Loucy (cell line): ENCODE results near the gene AP2B1.

Experiments used
- H2AFZ ChIP-seq: fragments of 200-600 bp; sonication (generic); 2 replicates; pipeline ENCODE4 v1.6.0; 2016; ENCODE audit warnings: antibody characterized with exemption, mild to moderate bottlenecking, low read length, moderate library complexity
- H3F3A ChIP-seq: fragments of 200-600 bp; 2 replicates; pipeline ENCODE4 v1.6.0; 2016; ENCODE audit warnings: antibody characterized with exemption, low read depth, mild to moderate bottlenecking
- H3K27me3 ChIP-seq: fragments of 200-600 bp; sonication (generic); 2 replicates; pipeline ENCODE4 v1.6.1; 2014; ENCODE audit warnings: low read length, mild to moderate bottlenecking; ENCODE audit not compliant: insufficient read depth, poor library complexity, severe bottlenecking
- H3K36me3 ChIP-seq: fragments of 200-600 bp; sonication (generic); 2 replicates; pipeline ENCODE4 v1.6.1; 2016; ENCODE audit warnings: low read length; ENCODE audit not compliant: insufficient read depth
- H3K4me1 ChIP-seq: fragments of 200-600 bp; sonication (generic); 2 replicates; pipeline ENCODE4 v1.5.1; 2014; ENCODE audit warnings: low read length, mild to moderate bottlenecking; ENCODE audit not compliant: insufficient read depth, poor library complexity, severe bottlenecking
- H3K4me2 ChIP-seq: fragments of 200-600 bp; sonication (generic); 2 replicates; pipeline ENCODE4 v1.6.0; 2014; ENCODE audit warnings: antibody characterized with exemption, low read length, low read depth, mild to moderate bottlenecking; ENCODE audit not compliant: poor library complexity, severe bottlenecking
- H3K4me3 ChIP-seq: fragments of 200-600 bp; sonication (generic); 2 replicates; pipeline ENCODE4 v1.5.1; 2014; ENCODE audit warnings: low read length, mild to moderate bottlenecking, mixed read lengths; ENCODE audit not compliant: poor library complexity, severe bottlenecking
- H3K79me2 ChIP-seq: fragments of 200-600 bp; sonication (generic); 2 replicates; pipeline ENCODE4 v1.6.1; 2014; ENCODE audit warnings: low read length; ENCODE audit not compliant: insufficient read depth
- H3K9ac ChIP-seq: fragments of 200-600 bp; sonication (generic); 2 replicates; pipeline ENCODE4 v1.6.0; 2014; ENCODE audit warnings: mild to moderate bottlenecking, low read depth, low read length, moderate library complexity; ENCODE audit not compliant: poor library complexity, severe bottlenecking
- H3K9me2 ChIP-seq: fragments of 200-600 bp; sonication (generic); replicated peaks from 2 replicates; pipeline ENCODE4 v1.6.1; 2016; ENCODE audit warnings: low read depth, low read length, mixed read lengths
- H3K9me3 ChIP-seq: fragments of 200-600 bp; sonication (generic); 2 replicates; pipeline ENCODE4 v1.6.1; 2014; ENCODE audit warnings: mild to moderate bottlenecking, antibody characterized with exemption, low read length, low read depth; ENCODE audit not compliant: insufficient read depth
- H4K20me1 ChIP-seq: fragments of 200-600 bp; sonication (generic); 2 replicates; pipeline ENCODE4 v1.6.0; 2014; ENCODE audit warnings: antibody characterized with exemption, low read length, mild to moderate bottlenecking; ENCODE audit not compliant: insufficient read depth, poor library complexity, severe bottlenecking
- EZH2phosphoT487 ChIP-seq: fragments of 200-600 bp; IDR thresholded peaks from 2 replicates; pipeline ENCODE4 v1.6.1; 2018; ENCODE audit warnings: antibody characterized with exemption, mild to moderate bottlenecking, moderate library complexity, borderline replicate concordance
- TF ChIP-seq, protein P1 (sequence below): fragments of 200-600 bp; sonication (generic); conservative IDR thresholded peaks from 2 replicates; pipeline ENCODE4 v1.5.1; 2014; ENCODE audit warnings: mild to moderate bottlenecking, antibody characterized with exemption, low read length

The AP2B1 gene

DNA sequence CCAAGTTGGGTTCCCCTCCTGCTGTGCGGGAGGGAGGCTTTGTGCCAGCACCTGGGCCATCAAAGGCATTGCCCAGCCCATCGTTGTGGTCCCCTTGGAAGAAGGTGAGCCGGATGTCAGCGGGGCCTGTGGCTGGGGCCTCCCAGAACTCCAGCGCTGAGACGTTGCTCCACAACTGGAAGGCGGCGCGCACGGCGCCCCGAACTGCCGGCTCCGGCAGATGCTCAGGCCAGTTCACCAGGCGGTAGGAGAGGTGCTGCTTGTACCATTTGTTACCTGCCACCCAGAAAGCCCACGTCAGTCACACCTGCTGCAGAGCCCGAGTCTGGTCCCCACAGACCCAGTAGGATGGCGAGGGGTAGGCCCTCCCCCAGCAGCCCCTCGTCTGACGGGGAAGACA is 186.0 kb downstream of the AP2B1 start:
- H3K9me2 ChIP-seq: no peaks in the 10 kb centered on the region
- peaks cover 12% of the 10 kb centered on the region for H3K4me1 ChIP-seq
- no peak overlapping the region for H2AFZ ChIP-seq
- no peaks in the 10 kb centered on the region for H3K36me3 ChIP-seq
- H3K4me3 ChIP-seq: no peak overlapping the region
- TF ChIP-seq EZH2phosphoT487: no peak
- TF ChIP-seq, protein P1, sequence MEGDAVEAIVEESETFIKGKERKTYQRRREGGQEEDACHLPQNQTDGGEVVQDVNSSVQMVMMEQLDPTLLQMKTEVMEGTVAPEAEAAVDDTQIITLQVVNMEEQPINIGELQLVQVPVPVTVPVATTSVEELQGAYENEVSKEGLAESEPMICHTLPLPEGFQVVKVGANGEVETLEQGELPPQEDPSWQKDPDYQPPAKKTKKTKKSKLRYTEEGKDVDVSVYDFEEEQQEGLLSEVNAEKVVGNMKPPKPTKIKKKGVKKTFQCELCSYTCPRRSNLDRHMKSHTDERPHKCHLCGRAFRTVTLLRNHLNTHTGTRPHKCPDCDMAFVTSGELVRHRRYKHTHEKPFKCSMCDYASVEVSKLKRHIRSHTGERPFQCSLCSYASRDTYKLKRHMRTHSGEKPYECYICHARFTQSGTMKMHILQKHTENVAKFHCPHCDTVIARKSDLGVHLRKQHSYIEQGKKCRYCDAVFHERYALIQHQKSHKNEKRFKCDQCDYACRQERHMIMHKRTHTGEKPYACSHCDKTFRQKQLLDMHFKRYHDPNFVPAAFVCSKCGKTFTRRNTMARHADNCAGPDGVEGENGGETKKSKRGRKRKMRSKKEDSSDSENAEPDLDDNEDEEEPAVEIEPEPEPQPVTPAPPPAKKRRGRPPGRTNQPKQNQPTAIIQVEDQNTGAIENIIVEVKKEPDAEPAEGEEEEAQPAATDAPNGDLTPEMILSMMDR: no peak
- no peaks in the 10 kb centered on the region for H4K20me1 ChIP-seq
- H3F3A ChIP-seq: no peaks in the 10 kb centered on the region
- no peak overlapping the region for H3K4me2 ChIP-seq
- H3K9me3 ChIP-seq: no peaks in the 10 kb centered on the region
- H3K9ac ChIP-seq: no peak overlapping the region
- H3K79me2 ChIP-seq: no peaks in the 10 kb centered on the region
- no peaks in the 10 kb centered on the region for H3K27me3 ChIP-seq

DNA sequence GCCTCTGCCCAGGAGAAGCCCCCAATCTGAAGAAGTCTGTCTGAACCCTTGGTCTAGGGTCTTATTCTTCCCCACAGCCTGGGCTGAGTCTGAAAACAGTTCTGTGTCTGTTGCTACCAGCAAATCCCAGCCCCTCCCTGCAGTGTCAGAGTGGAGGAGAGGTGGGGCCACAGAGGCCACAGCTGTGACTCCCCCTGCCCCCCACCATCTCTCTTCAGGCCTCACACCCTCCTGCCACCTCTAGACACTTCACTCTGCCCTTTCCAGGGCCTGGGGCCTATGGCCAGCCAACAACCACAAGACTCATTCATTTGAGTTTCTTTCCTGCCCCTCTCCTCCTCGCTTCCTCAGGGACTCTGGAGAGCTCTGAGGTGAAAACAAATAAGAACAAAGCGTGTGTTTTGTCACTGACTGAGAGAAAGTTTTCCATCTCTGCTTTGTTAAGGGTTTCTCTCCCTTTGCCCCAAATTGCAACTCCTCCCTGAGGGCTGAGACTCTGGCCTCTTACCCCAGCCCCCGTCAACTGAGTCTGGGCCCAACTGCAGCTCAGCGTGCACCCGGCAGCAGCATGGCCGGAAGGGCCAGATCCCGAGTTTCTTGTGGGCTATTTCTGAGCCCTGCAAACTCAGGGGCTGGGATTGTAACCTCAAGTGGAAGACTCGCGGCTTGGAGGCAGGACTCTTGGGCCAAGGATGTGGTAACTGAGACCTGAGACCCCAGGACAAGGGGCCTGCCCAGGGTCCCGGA is 186.7 kb downstream of the AP2B1 start:
- Histone ChIP-seq H3K9ac (no peak overlapping the region), H3K4me3 (no peak overlapping the region)

DNA sequence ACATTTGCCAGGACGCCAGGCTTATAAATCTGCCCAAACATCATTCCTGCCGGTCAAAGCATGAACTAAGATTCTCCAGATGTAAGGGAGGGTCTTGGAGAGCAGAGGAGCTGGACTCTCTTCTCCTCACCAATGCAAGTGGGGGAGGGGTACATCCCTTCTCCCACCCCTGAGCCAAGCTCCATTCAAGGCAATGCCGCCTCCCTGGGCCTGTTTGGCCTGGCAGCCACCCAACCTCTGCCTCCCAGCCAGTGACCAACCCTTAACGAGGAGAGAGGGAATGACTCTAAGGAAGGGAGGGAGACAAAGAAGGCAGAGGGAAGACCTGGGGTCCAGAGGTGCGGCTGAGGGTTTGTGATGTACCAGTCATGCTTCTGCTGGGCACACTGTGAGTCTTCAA is 187.4 kb downstream of the AP2B1 start:
- Histone ChIP-seq H3K79me2 (no peaks in the 10 kb centered on the region), H3K4me2 (no peak overlapping the region), H3F3A (no peaks in the 10 kb centered on the region), H3K9ac (no peak overlapping the region), H3K4me1 (peaks cover 12% of the 10 kb centered on the region), H3K27me3 (no peaks in the 10 kb centered on the region), H2AFZ (no peak overlapping the region), H3K4me3 (no peak overlapping the region), H3K9me2 (no peaks in the 10 kb centered on the region), H3K9me3 (no peaks in the 10 kb centered on the region), H4K20me1 (no peaks in the 10 kb centered on the region), H3K36me3 (no peaks in the 10 kb centered on the region)
- no peak for TF ChIP-seq EZH2phosphoT487
- TF ChIP-seq, protein P1: no peak

More for the DNA sequence above, 186.7 kb downstream of the AP2B1 start:
- no peaks in the 10 kb centered on the region for H4K20me1 ChIP-seq
- H3K27me3 ChIP-seq: no peaks in the 10 kb centered on the region
- TF ChIP-seq, protein P1: no peak
- TF ChIP-seq EZH2phosphoT487: no peak
- no peak overlapping the region for H2AFZ ChIP-seq
- H3K9me3 ChIP-seq: no peaks in the 10 kb centered on the region
- H3K36me3 ChIP-seq: no peaks in the 10 kb centered on the region
- no peaks in the 10 kb centered on the region for H3K79me2 ChIP-seq
- no peaks in the 10 kb centered on the region for H3F3A ChIP-seq
- H3K4me1 ChIP-seq: peaks cover 12% of the 10 kb centered on the region
- no peak overlapping the region for H3K4me2 ChIP-seq
- no peaks in the 10 kb centered on the region for H3K9me2 ChIP-seq
